Activated CD8-positive, alpha-beta T cell treated with anti-CD3 and anti-CD28 coated beads for 36 hours (primary cell): Measurements from ENCODE around the gene ZNF385A. TPM values are rescaled to one million over a fixed set of nuclear protein-coding genes. Genes with fewer than 3 reads are reported as not detected.

Experiments used
- ATAC-seq: fragments of 200-7000 bp; cut with Tn5 transposase; one replicate; pipeline ENCODE4 v1.10.0; 2021; ENCODE audit warnings: mild to moderate bottlenecking, moderate library complexity
- CTCF ChIA-PET: fragments of 350-600 bp; sonication (Branson Sonifier 250); formaldehyde crosslinking; loops from one replicate; lab custom pipeline; 2021; ENCODE audit warnings: antibody characterized with exemption; lab: Charles Lee
- POLR2A ChIA-PET: fragments of 350-600 bp; sonication (Branson Sonifier 250); formaldehyde crosslinking; loops from one replicate; lab custom pipeline; 2021; ENCODE audit warnings: antibody characterized with exemption; lab: Charles Lee
- DNase-seq: peaks from one replicate; pipeline ENCODE4 v3.0.0-alpha.2; 2020
- H3K27ac Mint-ChIP-seq: one replicate; pipeline ENCODE4 v1.8.0; 2021; ENCODE audit warnings: mild to moderate bottlenecking, mixed read lengths
- H3K27me3 Mint-ChIP-seq: one replicate; pipeline ENCODE4 v1.8.0; 2021; ENCODE audit warnings: mixed read lengths
- H3K36me3 Mint-ChIP-seq: one replicate; pipeline ENCODE4 v1.8.0; 2021; ENCODE audit warnings: low read depth, mixed read lengths
- H3K4me1 Mint-ChIP-seq: one replicate; pipeline ENCODE4 v1.8.0; 2021; ENCODE audit warnings: low read depth, mixed read lengths
- H3K4me3 Mint-ChIP-seq: one replicate; pipeline ENCODE4 v1.8.0; 2021; ENCODE audit warnings: mild to moderate bottlenecking, moderate library complexity, mixed read lengths
- H3K9me3 Mint-ChIP-seq: one replicate; pipeline ENCODE4 v1.8.0; 2021; ENCODE audit warnings: mixed read lengths
- intact Hi-C: fragments of 100-400 bp; cut with micrococcal nuclease; formaldehyde crosslinking; loops from one replicate; pipeline ENCODE4 v1.10.0; 2022
- total RNA-seq, 2 experiments: library from RNA; stranded (reverse); gene quantifications; one replicate each; pipeline ENCODE4 v1.2.3, GENCODE V29; 2021
- TF ChIP-seq, protein P1 (sequence below): fragments of 200-600 bp; IDR thresholded peaks from one replicate; pipeline ENCODE4 v1.8.0; 2022; ENCODE audit warnings: antibody characterized with exemption, mild to moderate bottlenecking

Gene ZNF385A
- total RNA-seq, 2 experiments from 2014 or later = 1.1 to 2.5 TPM

DNA sequence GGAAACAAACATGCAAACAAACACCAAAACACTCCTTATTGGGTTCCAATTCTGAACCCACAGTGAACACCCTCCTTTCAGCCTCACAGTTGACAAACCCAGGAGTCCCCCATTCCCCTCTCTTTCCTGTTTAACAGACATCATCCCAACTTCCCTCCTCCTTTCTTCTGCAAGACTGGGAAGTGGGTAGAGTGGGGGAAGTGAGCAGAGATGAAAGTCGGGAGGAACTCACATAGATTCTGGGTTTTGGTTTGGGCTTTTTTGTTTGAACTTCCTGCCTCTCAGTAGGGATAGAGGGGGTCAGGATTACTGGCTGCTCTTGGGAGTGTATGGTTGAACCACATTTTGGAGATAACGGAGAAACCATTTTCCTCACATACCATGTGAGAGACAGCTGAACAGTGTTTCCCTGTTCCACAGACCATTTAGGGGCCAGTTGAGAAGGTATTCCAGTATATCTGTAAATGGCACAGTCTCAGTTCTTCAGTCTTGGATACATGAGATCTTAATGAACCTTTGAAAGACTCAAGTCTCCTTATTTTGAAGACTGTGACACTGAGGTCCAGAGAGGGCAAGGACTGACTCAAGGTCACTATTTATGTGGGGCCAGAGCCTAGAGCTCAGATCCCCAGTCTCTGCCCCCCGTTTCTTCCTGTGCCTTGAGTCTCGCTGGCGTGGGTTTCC lies 16.4 kb downstream of the ZNF385A start:
- TF ChIP-seq, protein P1, sequence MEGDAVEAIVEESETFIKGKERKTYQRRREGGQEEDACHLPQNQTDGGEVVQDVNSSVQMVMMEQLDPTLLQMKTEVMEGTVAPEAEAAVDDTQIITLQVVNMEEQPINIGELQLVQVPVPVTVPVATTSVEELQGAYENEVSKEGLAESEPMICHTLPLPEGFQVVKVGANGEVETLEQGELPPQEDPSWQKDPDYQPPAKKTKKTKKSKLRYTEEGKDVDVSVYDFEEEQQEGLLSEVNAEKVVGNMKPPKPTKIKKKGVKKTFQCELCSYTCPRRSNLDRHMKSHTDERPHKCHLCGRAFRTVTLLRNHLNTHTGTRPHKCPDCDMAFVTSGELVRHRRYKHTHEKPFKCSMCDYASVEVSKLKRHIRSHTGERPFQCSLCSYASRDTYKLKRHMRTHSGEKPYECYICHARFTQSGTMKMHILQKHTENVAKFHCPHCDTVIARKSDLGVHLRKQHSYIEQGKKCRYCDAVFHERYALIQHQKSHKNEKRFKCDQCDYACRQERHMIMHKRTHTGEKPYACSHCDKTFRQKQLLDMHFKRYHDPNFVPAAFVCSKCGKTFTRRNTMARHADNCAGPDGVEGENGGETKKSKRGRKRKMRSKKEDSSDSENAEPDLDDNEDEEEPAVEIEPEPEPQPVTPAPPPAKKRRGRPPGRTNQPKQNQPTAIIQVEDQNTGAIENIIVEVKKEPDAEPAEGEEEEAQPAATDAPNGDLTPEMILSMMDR = no peak
- H3K4me3 Mint-ChIP-seq = peak overlapping the region; percentile 7
- DNase-seq = no peak
- CTCF ChIA-PET = interaction anchor here (0.6 to 4.2 kb wide), 42 partner anchors 8 to 160 kb away, joined by 3 to 68 read pairs (median 5); partner anchors contain the start of genes CBX5, COPZ1, HNRNPA1 and NCKAP1L
- POLR2A ChIA-PET = interaction anchor here (0.8 to 2.2 kb wide), 5 partner anchors 8 to 81 kb away, joined by 3 to 10 read pairs (median 5); no protein-coding TSS in a partner anchor
- H3K27me3 Mint-ChIP-seq = peaks cover 3% of the 10 kb centered on the region
- peak; percentile 18 for ATAC-seq
- intact Hi-C loops = loop anchor here (5.0 kb wide), 1 partner anchor 136 kb away; no protein-coding TSS in a partner anchor
- no peaks in the 10 kb centered on the region for H3K9me3 Mint-ChIP-seq
- H3K27ac Mint-ChIP-seq = no peak overlapping the region
- H3K4me1 Mint-ChIP-seq = peaks cover 44% of the 10 kb centered on the region
- no peaks in the 10 kb centered on the region for H3K36me3 Mint-ChIP-seq

- Mint-ChIP-seq H3K4me3 (peak within 1 kb of the TSS; percentile 2), H3K4me1 (peaks cover 40% of the 10 kb centered on the region), H3K36me3 (no peaks in the 10 kb centered on the region), H3K27ac (peak within 1 kb of the TSS; percentile 26), H3K9me3 (no peaks in the 10 kb centered on the region), H3K27me3 (peaks cover 3% of the 10 kb centered on the region)
- intact Hi-C loops = loop anchor here (5.0 kb wide), 2 partner anchors 37 to 72 kb away; partner anchors contain the start of gene COPZ1
- ATAC-seq = peak; percentile 63
- peak; percentile 64 for DNase-seq
- ChIA-PET POLR2A (no interaction called here), CTCF (no interaction called here)
- TF ChIP-seq, protein P1 = no peak
Observed at GRCh38 chr12:54364413-54364812, 20.1 kb downstream of the ZNF385A start, which contains the start of gene GPR84. TSS of gene GPR84 (minus strand) at chr12:54364486. CDS start at chr12:54363851, 635 bp downstream.

DNA sequence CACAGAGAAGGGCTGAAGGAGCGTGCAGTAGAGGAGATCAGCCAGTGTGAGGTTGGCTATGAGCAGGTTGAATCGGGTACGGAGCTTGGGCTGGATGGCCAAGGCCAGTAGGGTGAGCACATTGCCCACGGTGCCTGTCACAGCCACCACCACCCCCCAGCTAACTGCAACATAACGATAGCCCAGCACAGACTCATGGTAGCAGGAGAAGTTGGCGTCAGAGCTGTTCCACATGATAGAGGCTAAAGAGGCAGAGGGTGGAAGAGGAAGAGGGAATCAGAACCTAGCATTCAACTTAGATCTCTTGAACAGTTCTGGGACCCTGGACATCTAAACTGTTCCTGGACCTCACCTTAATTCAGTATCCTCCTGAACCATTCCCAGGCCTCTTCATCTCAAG lies 20.9 kb downstream of the ZNF385A start:
- ChIA-PET POLR2A (interaction anchor here (0.9 to 1.5 kb wide), 3 partner anchors 11 to 77 kb away, joined by 3 to 6 read pairs (median 4); no protein-coding TSS in a partner anchor), CTCF (interaction anchor here (1.0 to 9.0 kb wide), 6 partner anchors 16 to 144 kb away, joined by 3 to 117 read pairs (median 14); no protein-coding TSS in a partner anchor)
- DNase-seq (no peak), ATAC-seq (no peak)
- Mint-ChIP-seq H3K27me3 (peaks cover 3% of the 10 kb centered on the region), H3K36me3 (no peaks in the 10 kb centered on the region), H3K9me3 (no peaks in the 10 kb centered on the region), H3K4me1 (peaks cover 33% of the 10 kb centered on the region), H3K4me3 (no peak overlapping the region), H3K27ac (no peak overlapping the region)
- TF ChIP-seq, protein P1 = no peak
- intact Hi-C loops = loop anchor here (5.0 kb wide), 2 partner anchors 36 to 71 kb away; partner anchors contain the start of gene COPZ1

DNA sequence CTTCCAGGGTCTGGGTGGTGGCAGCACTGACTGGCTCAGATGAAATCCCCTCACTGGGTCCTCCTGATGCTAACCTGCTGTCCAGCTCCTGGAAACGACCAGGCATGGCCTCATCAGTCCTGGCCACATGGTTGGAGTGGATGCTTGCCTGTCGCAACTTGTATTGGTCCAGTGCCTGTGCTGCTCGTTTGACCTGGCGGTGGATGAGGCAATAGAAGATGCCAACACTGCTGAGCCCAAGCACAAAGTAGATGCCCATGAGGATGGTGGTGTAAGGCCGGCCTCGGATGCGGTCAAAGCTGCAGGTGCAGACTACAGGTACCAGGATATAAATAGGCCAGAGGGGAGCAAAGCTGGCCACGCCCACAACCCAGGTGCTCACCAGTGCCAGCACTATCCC lies 21.5 kb downstream of the ZNF385A start:
- H3K4me1 Mint-ChIP-seq = peaks cover 28% of the 10 kb centered on the region

More for the DNA sequence above, 21.5 kb downstream of the ZNF385A start:
- no peaks in the 10 kb centered on the region for H3K9me3 Mint-ChIP-seq
- DNase-seq = no peak
- no peaks in the 10 kb centered on the region for H3K36me3 Mint-ChIP-seq
- TF ChIP-seq, protein P1 = no peak
- peaks cover 3% of the 10 kb centered on the region for H3K27me3 Mint-ChIP-seq
- ChIA-PET CTCF (interaction anchor here (1.0 to 9.0 kb wide), 7 partner anchors 17 to 143 kb away, joined by 3 to 117 read pairs (median 5); no protein-coding TSS in a partner anchor), POLR2A (interaction anchor here (0.9 to 1.5 kb wide), 3 partner anchors 11 to 76 kb away, joined by 3 to 6 read pairs (median 4); no protein-coding TSS in a partner anchor)
- no peak for ATAC-seq
- H3K4me3 Mint-ChIP-seq = no peak overlapping the region
- intact Hi-C loops = loop anchor here (5.0 kb wide), 2 partner anchors 36 to 71 kb away; partner anchors contain the start of gene COPZ1
- H3K27ac Mint-ChIP-seq = no peak overlapping the region
